ENCODE data around the gene CNIH4. TPM values are rescaled to one million over a fixed set of nuclear protein-coding genes. Genes with fewer than 3 reads are reported as not detected.
A peak's percentile ranks its signal among the peaks of the same experiment; 100 is the strongest.

CNIH4 gene
- total RNA-seq, 1 donor from 2014 or later: 77.4 TPM

GRCh38 chr1:224353975-224354925 is 2.4 kb upstream of the CNIH4 start:
- ATAC-seq (no peak), DNase-seq (no peak)
- Histone ChIP-seq H3K4me3 (no peak overlapping the region), H3K9me3 (no peaks in the 10 kb centered on the region), H3K27me3 (ENCODE audit: low read depth) (no peaks in the 10 kb centered on the region), H3K27ac (no peak overlapping the region), H3K4me1 (peaks cover 17% of the 10 kb centered on the region), H3K36me3 (no peaks in the 10 kb centered on the region)
- TF ChIP-seq CTCF (IDR thresholded peaks at IDR 0.05): no peak
- intact Hi-C loops (cut with DNase I): no loop called here

GRCh38 chr1:224357626-224358124 is 996 bp downstream of the CNIH4 start:
- no peaks in the 10 kb centered on the region for H3K9me3 ChIP-seq
- H3K27ac ChIP-seq: peak overlapping the region; percentile 91
- ATAC-seq (peak; percentile 46 to 67), DNase-seq (no peak)
- peaks cover 26% of the 10 kb centered on the region for H3K4me1 ChIP-seq
- intact Hi-C loops (cut with DNase I): no loop called here
- peak overlapping the region; percentile 97 for H3K4me3 ChIP-seq
- peaks cover 25% of the 10 kb centered on the region for H3K36me3 ChIP-seq
- H3K27me3 ChIP-seq (ENCODE audit: low read depth): no peaks in the 10 kb centered on the region
- no peak for TF ChIP-seq CTCF (IDR thresholded peaks at IDR 0.05)

GRCh38 chr1:224358237-224358636 is 1.6 kb downstream of the CNIH4 start:
- ATAC-seq (no peak), DNase-seq (peak; percentile 70)
- H3K4me1 ChIP-seq: peaks cover 26% of the 10 kb centered on the region
- no peaks in the 10 kb centered on the region for H3K9me3 ChIP-seq
- peaks cover 29% of the 10 kb centered on the region for H3K36me3 ChIP-seq
- H3K27me3 ChIP-seq (ENCODE audit: low read depth): no peaks in the 10 kb centered on the region
- peak overlapping the region; percentile 91 for H3K27ac ChIP-seq
- intact Hi-C loops (cut with DNase I): no loop called here
- peak overlapping the region; percentile 97 for H3K4me3 ChIP-seq
- no peak for TF ChIP-seq CTCF (IDR thresholded peaks at IDR 0.05)

GRCh38 chr1:224359207-224359606 is 2.5 kb downstream of the CNIH4 start:
- Histone ChIP-seq H3K27ac (no peak overlapping the region), H3K4me1 (peaks cover 26% of the 10 kb centered on the region), H3K4me3 (no peak overlapping the region), H3K27me3 (ENCODE audit: low read depth) (no peaks in the 10 kb centered on the region), H3K36me3 (peaks cover 38% of the 10 kb centered on the region), H3K9me3 (no peaks in the 10 kb centered on the region)
- DNase-seq (no peak), ATAC-seq (no peak)
- TF ChIP-seq CTCF (IDR thresholded peaks at IDR 0.05): no peak
- intact Hi-C loops (cut with DNase I): no loop called here

- ATAC-seq: no peak
Measured at GRCh38 chr1:224368409-224368808, 11.7 kb downstream of the CNIH4 start.

More at GRCh38 chr1:224368409-224368808, 11.7 kb downstream of the CNIH4 start:
- peaks cover 94% of the 10 kb centered on the region for H3K36me3 ChIP-seq
- H3K4me1 ChIP-seq: peaks cover 5% of the 10 kb centered on the region
- intact Hi-C loops (cut with DNase I): no loop called here
- no peak for TF ChIP-seq CTCF (IDR thresholded peaks at IDR 0.05)
- H3K27ac ChIP-seq: no peak overlapping the region
- H3K4me3 ChIP-seq: no peak overlapping the region
- DNase-seq: no peak
- H3K9me3 ChIP-seq: no peaks in the 10 kb centered on the region
- no peaks in the 10 kb centered on the region for H3K27me3 ChIP-seq (ENCODE audit: low read depth)
